Neural progenitor cell (in vitro differentiated cells): ENCODE results near the gene PWP2.
"Not testable (repeated sequence)": the region's sequence is repeated elsewhere in the genome, so short reads cannot be mapped to it uniquely, and the experiment has no call there.

Experiments used
- CTCF ChIP-seq: fragments of 200-600 bp; sonication (generic); IDR thresholded peaks from 2 replicates; pipeline ENCODE4 v1.5.1; 2017; ENCODE audit warnings: antibody characterized with exemption, mild to moderate bottlenecking
- EZH2 ChIP-seq: fragments of 200-600 bp; sonication (generic); IDR thresholded peaks from 2 replicates; pipeline ENCODE4 v1.6.1; 2017; ENCODE audit warnings: antibody characterized with exemption, mild to moderate bottlenecking, moderate library complexity

- TF ChIP-seq EZH2, CTCF: not testable (repeated sequence)
These were observed 63.7 kb downstream of the PWP2 start for GRCh38 chr21:44170863-44171262.
